Measurements from ENCODE around the gene COL27A1. TPM values are rescaled to one million over a fixed set of nuclear protein-coding genes. Genes with fewer than 3 reads are reported as not detected.

The COL27A1 gene
- total and polyA plus RNA-seq, 2 experiments from 2014 or later = 10.5 to 18.0 TPM

DNA sequence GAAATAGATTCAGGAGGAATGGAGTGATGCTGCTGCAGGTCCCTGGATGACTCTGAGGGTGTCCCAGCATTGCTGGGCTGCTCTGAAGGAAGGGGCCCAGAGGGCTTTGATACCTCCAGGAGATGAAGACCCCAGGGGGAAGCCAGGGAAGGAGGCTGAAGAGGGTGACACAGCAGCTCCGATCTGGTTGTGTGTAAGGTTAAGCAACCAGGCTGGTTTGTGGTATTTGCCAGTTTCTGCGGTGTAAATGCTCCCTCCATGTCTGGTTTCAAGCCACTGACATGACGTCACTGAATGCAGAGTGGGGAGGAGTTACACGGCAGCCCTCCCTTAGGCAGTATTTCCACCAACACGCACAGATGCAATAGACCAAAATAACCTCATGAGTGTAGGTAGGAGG, 127.6 kb downstream of the COL27A1 start:
- Histone ChIP-seq H3K4me1 (ENCODE audit: insufficient read depth) (peaks cover 1% of the 10 kb centered on the region; the same call in 1 of the 2 replicates), H3K4me2 (no peak overlapping the region), H3K27ac (ENCODE audit: low read depth) (no peak overlapping the region), H3K27me3 (ENCODE audit: insufficient read depth) (no peaks in the 10 kb centered on the region), H2AFZ (no peak overlapping the region), H4K20me1 (replicated peaks; ENCODE audit: insufficient read depth) (no peaks in the 10 kb centered on the region; the same call in 1 of the 2 replicates), H3K9me2 (ENCODE audit: insufficient read depth) (no peaks in the 10 kb centered on the region), H3F3A (replicated peaks; ENCODE audit: low read depth) (no peaks in the 10 kb centered on the region), H3K36me3 (ENCODE audit: insufficient read depth) (no peaks in the 10 kb centered on the region), H3K4me3 (no peak overlapping the region), H3K79me2 (replicated peaks; ENCODE audit: insufficient read depth) (no peaks in the 10 kb centered on the region)
- Mint-ChIP-seq H3K27me3 (ENCODE audit: insufficient read depth, low read depth, poor library complexity) (no peaks in the 10 kb centered on the region), H3K36me3 (ENCODE audit: low read depth) (peaks cover 3% of the 10 kb centered on the region; the same call in 1 of the 3 replicates), H3K4me3 (no peak overlapping the region), H3K4me1 (peaks cover 13% of the 10 kb centered on the region), H3K9me3 (no peaks in the 10 kb centered on the region; the same call in 2 of the 3 replicates), H3K27ac (no peak overlapping the region)
- no peak for TF ChIP-seq JUNB (IDR thresholded peaks at IDR 0.05; ENCODE audit: unreplicated experiment)
- TF ChIP-seq, protein P1, sequence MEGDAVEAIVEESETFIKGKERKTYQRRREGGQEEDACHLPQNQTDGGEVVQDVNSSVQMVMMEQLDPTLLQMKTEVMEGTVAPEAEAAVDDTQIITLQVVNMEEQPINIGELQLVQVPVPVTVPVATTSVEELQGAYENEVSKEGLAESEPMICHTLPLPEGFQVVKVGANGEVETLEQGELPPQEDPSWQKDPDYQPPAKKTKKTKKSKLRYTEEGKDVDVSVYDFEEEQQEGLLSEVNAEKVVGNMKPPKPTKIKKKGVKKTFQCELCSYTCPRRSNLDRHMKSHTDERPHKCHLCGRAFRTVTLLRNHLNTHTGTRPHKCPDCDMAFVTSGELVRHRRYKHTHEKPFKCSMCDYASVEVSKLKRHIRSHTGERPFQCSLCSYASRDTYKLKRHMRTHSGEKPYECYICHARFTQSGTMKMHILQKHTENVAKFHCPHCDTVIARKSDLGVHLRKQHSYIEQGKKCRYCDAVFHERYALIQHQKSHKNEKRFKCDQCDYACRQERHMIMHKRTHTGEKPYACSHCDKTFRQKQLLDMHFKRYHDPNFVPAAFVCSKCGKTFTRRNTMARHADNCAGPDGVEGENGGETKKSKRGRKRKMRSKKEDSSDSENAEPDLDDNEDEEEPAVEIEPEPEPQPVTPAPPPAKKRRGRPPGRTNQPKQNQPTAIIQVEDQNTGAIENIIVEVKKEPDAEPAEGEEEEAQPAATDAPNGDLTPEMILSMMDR (conservative IDR thresholded peaks at IDR 0.05; ENCODE audit: low read depth in 2 of 2) = no peak
- no peak for TF ChIP-seq CREB1 (CRISPR knock-in tag; IDR thresholded peaks at IDR 0.05; ENCODE audit: low read depth)
- no peak for TF ChIP-seq STAT1 (IDR thresholded peaks at IDR 0.05; ENCODE audit: unreplicated experiment)
- TF ChIP-seq EZH2phosphoT487 (IDR thresholded peaks at IDR 0.05; ENCODE audit: unreplicated experiment) = no peak
- TF ChIP-seq ETS1 (IDR thresholded peaks at IDR 0.05) = no peak
- no peak for TF ChIP-seq ZNF114 (CRISPR knock-in tag; IDR thresholded peaks at IDR 0.05)
- TF ChIP-seq, protein P2, sequence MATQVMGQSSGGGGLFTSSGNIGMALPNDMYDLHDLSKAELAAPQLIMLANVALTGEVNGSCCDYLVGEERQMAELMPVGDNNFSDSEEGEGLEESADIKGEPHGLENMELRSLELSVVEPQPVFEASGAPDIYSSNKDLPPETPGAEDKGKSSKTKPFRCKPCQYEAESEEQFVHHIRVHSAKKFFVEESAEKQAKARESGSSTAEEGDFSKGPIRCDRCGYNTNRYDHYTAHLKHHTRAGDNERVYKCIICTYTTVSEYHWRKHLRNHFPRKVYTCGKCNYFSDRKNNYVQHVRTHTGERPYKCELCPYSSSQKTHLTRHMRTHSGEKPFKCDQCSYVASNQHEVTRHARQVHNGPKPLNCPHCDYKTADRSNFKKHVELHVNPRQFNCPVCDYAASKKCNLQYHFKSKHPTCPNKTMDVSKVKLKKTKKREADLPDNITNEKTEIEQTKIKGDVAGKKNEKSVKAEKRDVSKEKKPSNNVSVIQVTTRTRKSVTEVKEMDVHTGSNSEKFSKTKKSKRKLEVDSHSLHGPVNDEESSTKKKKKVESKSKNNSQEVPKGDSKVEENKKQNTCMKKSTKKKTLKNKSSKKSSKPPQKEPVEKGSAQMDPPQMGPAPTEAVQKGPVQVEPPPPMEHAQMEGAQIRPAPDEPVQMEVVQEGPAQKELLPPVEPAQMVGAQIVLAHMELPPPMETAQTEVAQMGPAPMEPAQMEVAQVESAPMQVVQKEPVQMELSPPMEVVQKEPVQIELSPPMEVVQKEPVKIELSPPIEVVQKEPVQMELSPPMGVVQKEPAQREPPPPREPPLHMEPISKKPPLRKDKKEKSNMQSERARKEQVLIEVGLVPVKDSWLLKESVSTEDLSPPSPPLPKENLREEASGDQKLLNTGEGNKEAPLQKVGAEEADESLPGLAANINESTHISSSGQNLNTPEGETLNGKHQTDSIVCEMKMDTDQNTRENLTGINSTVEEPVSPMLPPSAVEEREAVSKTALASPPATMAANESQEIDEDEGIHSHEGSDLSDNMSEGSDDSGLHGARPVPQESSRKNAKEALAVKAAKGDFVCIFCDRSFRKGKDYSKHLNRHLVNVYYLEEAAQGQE (IDR thresholded peaks at IDR 0.05; ENCODE audit: unreplicated experiment) = no peak
- ATAC-seq = no peak
- no peak for DNase-seq (ENCODE audit: low spot score)

GRCh38 chr9:114283551-114284111, 128.3 kb downstream of the COL27A1 start:
- no peaks in the 10 kb centered on the region for H3K27me3 Mint-ChIP-seq (ENCODE audit: insufficient read depth, low read depth, poor library complexity)
- Histone ChIP-seq H3F3A (replicated peaks; ENCODE audit: low read depth) (no peaks in the 10 kb centered on the region), H3K27me3 (ENCODE audit: insufficient read depth) (no peaks in the 10 kb centered on the region), H3K4me2 (no peak overlapping the region), H4K20me1 (replicated peaks; ENCODE audit: insufficient read depth) (no peaks in the 10 kb centered on the region; the same call in 1 of the 2 replicates), H3K4me1 (ENCODE audit: insufficient read depth) (peaks cover 7% of the 10 kb centered on the region), H3K27ac (ENCODE audit: low read depth) (no peak overlapping the region), H3K36me3 (ENCODE audit: insufficient read depth) (no peaks in the 10 kb centered on the region), H3K4me3 (no peak overlapping the region), H3K79me2 (replicated peaks; ENCODE audit: insufficient read depth) (no peaks in the 10 kb centered on the region), H2AFZ (no peak overlapping the region), H3K9me2 (ENCODE audit: insufficient read depth) (no peaks in the 10 kb centered on the region)
- peaks cover 3% of the 10 kb centered on the region; the same call in 1 of the 3 replicates for H3K36me3 Mint-ChIP-seq (ENCODE audit: low read depth)
- H3K27ac Mint-ChIP-seq = no peak overlapping the region
- H3K4me1 Mint-ChIP-seq = peaks cover 20% of the 10 kb centered on the region
- no peaks in the 10 kb centered on the region; the same call in 2 of the 3 replicates for H3K9me3 Mint-ChIP-seq
- DNase-seq (ENCODE audit: low spot score) = no peak
- no peak for ATAC-seq
- no peak overlapping the region for H3K4me3 Mint-ChIP-seq
- TF ChIP-seq, protein P1 (conservative IDR thresholded peaks at IDR 0.05; ENCODE audit: low read depth in 2 of 2) = no peak
- no peak for TF ChIP-seq NANOG (IDR thresholded peaks at IDR 0.05; ENCODE audit: borderline replicate concordance)
- no peak for TF ChIP-seq EZH2phosphoT487 (IDR thresholded peaks at IDR 0.05; ENCODE audit: unreplicated experiment)

All from GM23338 (cell line).